Neutrophil (primary cell): ENCODE results near the gene EMCN.

ENCODE experiments used
- H3K27ac ChIP-seq: fragments of 200-600 bp; sonication (generic); 2 replicates; pipeline ENCODE4 v1.5.1; 2016; ENCODE audit warnings: mild to moderate bottlenecking, moderate library complexity
- H3K27me3 ChIP-seq: fragments of 200-600 bp; sonication (generic); 2 replicates; pipeline ENCODE4 v1.6.0; 2016; ENCODE audit warnings: mild to moderate bottlenecking
- H3K36me3 ChIP-seq: fragments of 200-600 bp; sonication (generic); 2 replicates; pipeline ENCODE4 v1.5.1; 2017
- H3K4me1 ChIP-seq, 2 experiments: fragments of 200-600 bp in 1 of 2; sonication (generic) in 1 of 2; 1 replicate in 1 of 2; 2 replicates in 1 of 2; pipeline versions ENCODE4 v1.5.1 to v1.6.1; 2013 to 2016; ENCODE audit warnings: low read depth in 1 of 2, low read length in 1 of 2, mild to moderate bottlenecking in 1 of 2, moderate library complexity in 1 of 2; ENCODE audit not compliant: control insufficient read depth in 1 of 2, insufficient read depth in 1 of 2
- H3K4me3 ChIP-seq, 2 experiments: fragments of 200-600 bp in 1 of 2; sonication (generic) in 1 of 2; 1 replicate in 1 of 2; 2 replicates in 1 of 2; pipeline ENCODE4 v1.5.1; 2013 to 2016; ENCODE audit warnings: low read depth in 1 of 2, low read length in 1 of 2, mild to moderate bottlenecking in 1 of 2, moderate library complexity in 1 of 2
- H3K9me3 ChIP-seq: fragments of 200-600 bp; sonication (generic); 2 replicates; pipeline ENCODE4 v1.5.1; 2016
- CTCF ChIP-seq: fragments of 200-600 bp; sonication (generic); IDR thresholded peaks from 2 replicates; pipeline ENCODE4 v1.5.1; 2016; ENCODE audit warnings: antibody characterized with exemption

Gene EMCN

GRCh38 chr4:100525686-100526085 is 7.9 kb upstream of the EMCN start:
- Histone ChIP-seq H3K9me3 (no peaks in the 10 kb centered on the region), H3K4me3 (no peak overlapping the region), H3K36me3 (no peaks in the 10 kb centered on the region), H3K27ac (no peak overlapping the region), H3K4me1 (no peaks in the 10 kb centered on the region), H3K27me3 (no peaks in the 10 kb centered on the region)
- no peak for TF ChIP-seq CTCF

GRCh38 chr4:100519205-100519604 is 1.4 kb upstream of the EMCN start:
- H3K36me3 ChIP-seq = no peaks in the 10 kb centered on the region
- no peaks in the 10 kb centered on the region for H3K9me3 ChIP-seq
- TF ChIP-seq CTCF = no peak
- H3K4me3 ChIP-seq = no peak overlapping the region
- H3K27ac ChIP-seq = no peak overlapping the region
- H3K4me1 ChIP-seq = no peaks in the 10 kb centered on the region
- peaks cover 49% of the 10 kb centered on the region for H3K27me3 ChIP-seq

GRCh38 chr4:100516225-100516624 is 1.6 kb downstream of the EMCN start:
- H3K27me3 ChIP-seq = peaks cover 49% of the 10 kb centered on the region
- H3K4me3 ChIP-seq = no peak overlapping the region
- TF ChIP-seq CTCF = no peak
- no peaks in the 10 kb centered on the region for H3K36me3 ChIP-seq
- no peak overlapping the region for H3K27ac ChIP-seq
- peaks cover 0 to 1% of the 10 kb centered on the region in 2 experiments for H3K4me1 ChIP-seq
- no peaks in the 10 kb centered on the region for H3K9me3 ChIP-seq

GRCh38 chr4:100511896-100512295 is 5.9 kb downstream of the EMCN start:
- Histone ChIP-seq H3K4me3 (no peak overlapping the region), H3K27me3 (peaks cover 25% of the 10 kb centered on the region), H3K27ac (no peak overlapping the region), H3K9me3 (no peaks in the 10 kb centered on the region), H3K36me3 (no peaks in the 10 kb centered on the region), H3K4me1 (peaks cover 6 to 13% of the 10 kb centered on the region in 2 experiments)
- TF ChIP-seq CTCF = no peak

- no peaks in the 10 kb centered on the region for H3K9me3 ChIP-seq
- no peaks in the 10 kb centered on the region for H3K36me3 ChIP-seq
- H3K27ac ChIP-seq = no peak overlapping the region
- no peak overlapping the region for H3K4me3 ChIP-seq
- peaks cover 6 to 13% of the 10 kb centered on the region in 2 experiments for H3K4me1 ChIP-seq
- TF ChIP-seq CTCF = no peak
- peaks cover 12% of the 10 kb centered on the region for H3K27me3 ChIP-seq
Observed at GRCh38 chr4:100510551-100510950, 7.3 kb downstream of the EMCN start.

GRCh38 chr4:100509386-100509785 is 8.4 kb downstream of the EMCN start:
- H3K27me3 ChIP-seq = no peaks in the 10 kb centered on the region
- no peaks in the 10 kb centered on the region for H3K9me3 ChIP-seq
- no peak overlapping the region for H3K4me3 ChIP-seq
- no peak overlapping the region for H3K27ac ChIP-seq
- H3K36me3 ChIP-seq = no peaks in the 10 kb centered on the region
- TF ChIP-seq CTCF = no peak
- peaks cover 6 to 13% of the 10 kb centered on the region in 2 experiments for H3K4me1 ChIP-seq
